ENCODE data around the gene PTPRK. TPM values are rescaled to one million over a fixed set of nuclear protein-coding genes. Genes with fewer than 3 reads are reported as not detected.
"Not testable (repeated sequence)": the region's sequence is repeated elsewhere in the genome, so short reads cannot be mapped to it uniquely, and the experiment has no call there.

Gene PTPRK
- total and polyA plus RNA-seq, 4 donors, result 12.1 to 61.2 (median 29.1) TPM

GRCh38 chr6:128487055-128487454 lies 33.3 kb downstream of the PTPRK start:
- Histone ChIP-seq H3K27ac (ENCODE audit: low read depth in 1 of 2, low read length in 2 of 2) (no peak overlapping the region), H3K27me3 (ENCODE audit: control insufficient read depth in 4 of 4, insufficient read depth in 4 of 4, low read length in 3 of 4) (no peaks in the 10 kb centered on the region), H3K9me3 (ENCODE audit: control insufficient read depth in 4 of 4, low read length in 3 of 4) (no peaks in the 10 kb centered on the region), H3K4me1 (ENCODE audit: control insufficient read depth in 4 of 4, insufficient read depth in 4 of 4, low read length in 3 of 4) (peaks cover 0 to 39% (median 6%) of the 10 kb centered on the region in 4 donors), H3K36me3 (ENCODE audit: control insufficient read depth in 4 of 4, insufficient read depth in 3 of 4, low read depth in 1 of 4, low read length in 3 of 4) (no peaks in the 10 kb centered on the region), H3K9ac (ENCODE audit: low read depth in 1 of 2, low read length in 2 of 2) (no peak overlapping the region), H3K4me3 (ENCODE audit: low read depth in 1 of 3, low read length in 3 of 3) (no peak overlapping the region)
- DNase-seq (ENCODE audit: low spot score), result no peak
- TF ChIP-seq HNF4G (IDR thresholded peaks at IDR 0.05) (no peak), REST (IDR thresholded peaks at IDR 0.05) (no peak), CTCF (IDR thresholded peaks at IDR 0.05; ENCODE audit: low read depth, low read length, missing input control) (peak; percentile 45), HNF4A (conservative IDR thresholded peaks at IDR 0.05) (no peak), EGR1 (IDR thresholded peaks at IDR 0.05; ENCODE audit: low read depth in 2 of 2) (no peak), RAD21 (IDR thresholded peaks at IDR 0.05) (peak; percentile 65 to 80)
- TF ChIP-seq, protein P1, sequence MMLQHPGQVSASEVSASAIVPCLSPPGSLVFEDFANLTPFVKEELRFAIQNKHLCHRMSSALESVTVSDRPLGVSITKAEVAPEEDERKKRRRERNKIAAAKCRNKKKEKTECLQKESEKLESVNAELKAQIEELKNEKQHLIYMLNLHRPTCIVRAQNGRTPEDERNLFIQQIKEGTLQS (IDR thresholded peaks at IDR 0.05), result no peak
- TF ChIP-seq, protein P2, sequence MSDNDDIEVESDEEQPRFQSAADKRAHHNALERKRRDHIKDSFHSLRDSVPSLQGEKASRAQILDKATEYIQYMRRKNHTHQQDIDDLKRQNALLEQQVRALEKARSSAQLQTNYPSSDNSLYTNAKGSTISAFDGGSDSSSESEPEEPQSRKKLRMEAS (IDR thresholded peaks at IDR 0.05), result no peak
- WGBS, result 92% methylated on average over 2 of the region's 2 CpGs

DNA sequence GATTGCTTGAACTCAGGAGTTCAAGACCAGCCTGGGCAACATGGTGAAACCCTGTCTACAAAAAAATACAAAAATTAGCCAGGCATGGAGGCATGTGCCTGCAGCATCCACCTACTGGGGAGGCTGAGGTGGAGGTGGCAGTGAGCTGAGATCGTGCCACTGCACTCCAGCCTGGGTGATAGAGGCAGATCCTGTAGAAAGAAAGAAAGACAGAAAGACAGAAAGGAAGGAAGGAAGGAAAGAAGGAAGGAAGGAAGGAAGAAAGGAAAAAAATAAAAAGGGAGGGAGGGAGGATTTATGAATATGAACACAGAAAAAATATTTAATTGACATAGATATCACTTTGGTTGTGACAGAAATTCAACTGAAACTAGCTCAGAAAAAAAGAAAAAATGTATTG lies 33.8 kb downstream of the PTPRK start:
- not testable (repeated sequence) for H3K4me3 ChIP-seq (ENCODE audit: low read depth in 1 of 3, low read length in 3 of 3); H3K9me3 ChIP-seq (ENCODE audit: control insufficient read depth in 4 of 4, low read length in 3 of 4); H3K9ac ChIP-seq (ENCODE audit: low read depth in 1 of 2, low read length in 2 of 2); H3K27me3 ChIP-seq (ENCODE audit: control insufficient read depth in 4 of 4, insufficient read depth in 4 of 4, low read length in 3 of 4); H3K36me3 ChIP-seq (ENCODE audit: control insufficient read depth in 4 of 4, insufficient read depth in 3 of 4, low read depth in 1 of 4, low read length in 3 of 4); H3K27ac ChIP-seq (ENCODE audit: low read depth in 1 of 2, low read length in 2 of 2); DNase-seq (ENCODE audit: low spot score)
- WGBS, result 91% methylated on average over 1 of the region's 1 CpG
- peaks cover 0 to 38% (median 5%) of the 10 kb centered on the region in 4 donors for H3K4me1 ChIP-seq (ENCODE audit: control insufficient read depth in 4 of 4, insufficient read depth in 4 of 4, low read length in 3 of 4)

- no peak for DNase-seq (ENCODE audit: low spot score)
- no peak overlapping the region for H3K27ac ChIP-seq (ENCODE audit: low read depth in 1 of 2, low read length in 2 of 2)
- peaks cover 5 to 36% (median 10%) of the 10 kb centered on the region in 4 donors for H3K4me1 ChIP-seq (ENCODE audit: control insufficient read depth in 4 of 4, insufficient read depth in 4 of 4, low read length in 3 of 4)
- no peaks in the 10 kb centered on the region for H3K36me3 ChIP-seq (ENCODE audit: control insufficient read depth in 4 of 4, insufficient read depth in 3 of 4, low read depth in 1 of 4, low read length in 3 of 4)
- no peaks in the 10 kb centered on the region for H3K27me3 ChIP-seq (ENCODE audit: control insufficient read depth in 4 of 4, insufficient read depth in 4 of 4, low read length in 3 of 4)
- no peaks in the 10 kb centered on the region for H3K9me3 ChIP-seq (ENCODE audit: control insufficient read depth in 4 of 4, low read length in 3 of 4)
- H3K9ac ChIP-seq (ENCODE audit: low read depth in 1 of 2, low read length in 2 of 2), result no peak overlapping the region
- 76% methylated on average over 5 of the region's 5 CpGs for WGBS
- no peak overlapping the region for H3K4me3 ChIP-seq (ENCODE audit: low read depth in 1 of 3, low read length in 3 of 3)
- no peak for TF ChIP-seq JUND (IDR thresholded peaks at IDR 0.05)
- no peak for TF ChIP-seq SP1 (IDR thresholded peaks at IDR 0.05)
- TF ChIP-seq YY1 (IDR thresholded peaks at IDR 0.05), result no peak
- TF ChIP-seq, protein P3, sequence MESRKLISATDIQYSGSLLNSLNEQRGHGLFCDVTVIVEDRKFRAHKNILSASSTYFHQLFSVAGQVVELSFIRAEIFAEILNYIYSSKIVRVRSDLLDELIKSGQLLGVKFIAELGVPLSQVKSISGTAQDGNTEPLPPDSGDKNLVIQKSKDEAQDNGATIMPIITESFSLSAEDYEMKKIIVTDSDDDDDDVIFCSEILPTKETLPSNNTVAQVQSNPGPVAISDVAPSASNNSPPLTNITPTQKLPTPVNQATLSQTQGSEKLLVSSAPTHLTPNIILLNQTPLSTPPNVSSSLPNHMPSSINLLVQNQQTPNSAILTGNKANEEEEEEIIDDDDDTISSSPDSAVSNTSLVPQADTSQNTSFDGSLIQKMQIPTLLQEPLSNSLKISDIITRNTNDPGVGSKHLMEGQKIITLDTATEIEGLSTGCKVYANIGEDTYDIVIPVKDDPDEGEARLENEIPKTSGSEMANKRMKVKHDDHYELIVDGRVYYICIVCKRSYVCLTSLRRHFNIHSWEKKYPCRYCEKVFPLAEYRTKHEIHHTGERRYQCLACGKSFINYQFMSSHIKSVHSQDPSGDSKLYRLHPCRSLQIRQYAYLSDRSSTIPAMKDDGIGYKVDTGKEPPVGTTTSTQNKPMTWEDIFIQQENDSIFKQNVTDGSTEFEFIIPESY (IDR thresholded peaks at IDR 0.05), result no peak
- no peak for TF ChIP-seq RXRA (IDR thresholded peaks at IDR 0.05)
- TF ChIP-seq HNF4G (IDR thresholded peaks at IDR 0.05), result no peak
- TF ChIP-seq REST (IDR thresholded peaks at IDR 0.05), result no peak
- no peak for TF ChIP-seq NR2F2 (IDR thresholded peaks at IDR 0.05)
- TF ChIP-seq FOXA1 (IDR thresholded peaks at IDR 0.05), result no peak
- TF ChIP-seq GABPA (IDR thresholded peaks at IDR 0.05 in 1 of 2, conservative IDR thresholded peaks at IDR 0.05 in 1 of 2), result no peak
These were observed 36.8 kb downstream of the PTPRK start for GRCh38 chr6:128483472-128484135.

All from liver (tissue), 9 donors.